Measurements from ENCODE around the gene PRPF39. TPM values are rescaled to one million over a fixed set of nuclear protein-coding genes. Genes with fewer than 3 reads are reported as not detected.

The PRPF39 gene
- total and polyA plus RNA-seq, 2 of the 13 experiments (the other 11 are each of a cell fraction or from before 2014, with no cell fraction given) = 44.2 to 65.0 TPM

GRCh38 chr14:45134051-45134958 is 50.4 kb downstream of the PRPF39 start, which contains the start of gene FKBP3 (continued):
- TF ChIP-seq CSRNP1 (CRISPR knock-in tag; IDR thresholded peaks at IDR 0.05) (peak; percentile 68; the same call in 1 of the 2 replicates), YEATS4 (CRISPR knock-in tag; IDR thresholded peaks at IDR 0.05; ENCODE audit: borderline replicate concordance) (no peak; the same call in none of the 2 replicates), ZNF329 (CRISPR knock-in tag; IDR thresholded peaks at IDR 0.05; ENCODE audit: low read depth) (no peak), SNAI1 (CRISPR knock-in tag; IDR thresholded peaks at IDR 0.05; ENCODE audit: borderline replicate concordance) (no peak), TOE1 (CRISPR knock-in tag; IDR thresholded peaks at IDR 0.05) (no peak), RARA (CRISPR knock-in tag; IDR thresholded peaks at IDR 0.05) (peak; percentile 3; the same call in 1 of the 2 replicates), IKZF5 (CRISPR knock-in tag; IDR thresholded peaks at IDR 0.05) (peak; percentile 77; the same call in 1 of the 2 replicates), NFIC (IDR thresholded peaks at IDR 0.05; ENCODE audit: low read length) (peak; percentile 13; the same call in 1 of the 2 replicates), ZGPAT (CRISPR knock-in tag; IDR thresholded peaks at IDR 0.05) (peak; percentile 87), NFRKB (IDR thresholded peaks at IDR 0.05) (no peak), ZNF274 (CRISPR knock-in tag; IDR thresholded peaks at IDR 0.05) (0 out of 2 replicates have a peak, but pooled peaks have one; percentile 46), PREB (CRISPR knock-in tag; IDR thresholded peaks at IDR 0.05) (no peak), HCFC1 (IDR thresholded peaks at IDR 0.05; ENCODE audit: low read depth, low read length) (no peak), KMT2A (CRISPR knock-in tag; IDR thresholded peaks at IDR 0.05) (peak; percentile 92), HNRNPUL1 (IDR thresholded peaks at IDR 0.05; ENCODE audit: low read depth, low read length) (no peak), ZEB1 (IDR thresholded peaks at IDR 0.05; ENCODE audit: insufficient replicate concordance, low read depth) (no peak), ZNF34 (CRISPR knock-in tag; IDR thresholded peaks at IDR 0.05; ENCODE audit: borderline replicate concordance) (no peak), KDM2A (CRISPR knock-in tag; IDR thresholded peaks at IDR 0.05; ENCODE audit: borderline replicate concordance, low read depth) (peak; percentile 90), ZNF503 (CRISPR knock-in tag; IDR thresholded peaks at IDR 0.05) (no peak), DR1 (CRISPR knock-in tag; IDR thresholded peaks at IDR 0.05) (peak; percentile 46; the same call in 1 of the 2 replicates), ZNF792 (CRISPR knock-in tag; IDR thresholded peaks at IDR 0.05) (peak; percentile 67; the same call in 1 of the 2 replicates), MED8 (CRISPR knock-in tag; IDR thresholded peaks at IDR 0.05; ENCODE audit: insufficient replicate concordance) (no peak), ZNF230 (CRISPR knock-in tag; IDR thresholded peaks at IDR 0.05) (0 out of 2 replicates have a peak, but pooled peaks have one; percentile 66)

Data from HepG2 (cell line).